NB4 (cell line): ENCODE measurements around the gene CEMP1.

Source experiments
- DNase-seq: peaks from one replicate; pipeline ENCODE4 v3.0.0; 2010; ENCODE audit warnings: low read depth
- H3K4me3 ChIP-seq: one replicate; pipeline ENCODE4 v1.5.1; 2011; ENCODE audit warnings: mild to moderate bottlenecking, low read depth, low read length, moderate library complexity
- MYC ChIP-seq: IDR thresholded peaks from 2 replicates; pipeline ENCODE4 v1.6.1; 2011; ENCODE audit warnings: low read depth, low read length
- POLR2A ChIP-seq: IDR thresholded peaks from 2 replicates; pipeline ENCODE4 v1.6.1; 2011; ENCODE audit warnings: mild to moderate bottlenecking; ENCODE audit not compliant: insufficient read length; ENCODE audit errors: extremely low read depth
- TF ChIP-seq, protein P1 (sequence below): IDR thresholded peaks from 2 replicates; pipeline ENCODE4 v1.6.1; 2011; ENCODE audit warnings: low read depth, low read length
- TF ChIP-seq, protein P2 (sequence below): IDR thresholded peaks from one replicate; pipeline ENCODE4 v1.5.1; 2012; ENCODE audit warnings: low read depth, low read length

The CEMP1 gene

DNA sequence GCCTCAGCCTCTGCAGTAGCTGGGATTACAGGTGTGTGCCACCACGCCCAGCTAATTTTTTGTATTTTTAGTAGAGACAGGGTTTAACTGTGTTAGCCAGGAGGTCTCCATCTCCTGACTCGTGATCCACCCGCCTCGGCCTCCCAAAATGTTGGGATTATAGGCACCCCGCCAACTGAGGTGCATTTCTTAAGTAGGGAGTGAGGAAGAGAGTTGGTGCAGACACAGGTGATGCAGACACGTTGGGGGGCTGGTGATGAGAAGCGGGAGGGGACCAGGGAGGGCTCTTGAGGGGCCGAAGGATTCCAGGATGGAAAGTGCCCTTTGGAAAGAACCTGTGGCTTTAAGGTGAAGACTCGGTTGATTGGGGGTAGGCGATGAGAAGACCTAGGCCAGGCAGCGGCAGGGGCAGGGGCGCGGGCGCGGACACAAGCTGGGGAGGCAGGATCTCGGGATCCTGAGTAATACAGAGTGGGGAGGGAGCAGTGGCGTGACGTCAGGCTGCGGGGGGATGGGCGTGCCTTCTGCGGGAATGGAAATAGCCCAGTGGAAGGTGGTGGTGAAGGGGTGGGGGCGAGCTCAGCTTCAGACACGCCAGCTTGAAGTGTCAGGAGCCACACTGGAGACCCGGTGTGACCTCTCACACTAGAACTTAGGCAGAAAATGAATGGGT lies 19.9 kb downstream of the CEMP1 start:
- TF ChIP-seq POLR2A, result no peak
- TF ChIP-seq, protein P1, sequence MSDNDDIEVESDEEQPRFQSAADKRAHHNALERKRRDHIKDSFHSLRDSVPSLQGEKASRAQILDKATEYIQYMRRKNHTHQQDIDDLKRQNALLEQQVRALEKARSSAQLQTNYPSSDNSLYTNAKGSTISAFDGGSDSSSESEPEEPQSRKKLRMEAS, result no peak
- no peak for TF ChIP-seq MYC
- TF ChIP-seq, protein P2, sequence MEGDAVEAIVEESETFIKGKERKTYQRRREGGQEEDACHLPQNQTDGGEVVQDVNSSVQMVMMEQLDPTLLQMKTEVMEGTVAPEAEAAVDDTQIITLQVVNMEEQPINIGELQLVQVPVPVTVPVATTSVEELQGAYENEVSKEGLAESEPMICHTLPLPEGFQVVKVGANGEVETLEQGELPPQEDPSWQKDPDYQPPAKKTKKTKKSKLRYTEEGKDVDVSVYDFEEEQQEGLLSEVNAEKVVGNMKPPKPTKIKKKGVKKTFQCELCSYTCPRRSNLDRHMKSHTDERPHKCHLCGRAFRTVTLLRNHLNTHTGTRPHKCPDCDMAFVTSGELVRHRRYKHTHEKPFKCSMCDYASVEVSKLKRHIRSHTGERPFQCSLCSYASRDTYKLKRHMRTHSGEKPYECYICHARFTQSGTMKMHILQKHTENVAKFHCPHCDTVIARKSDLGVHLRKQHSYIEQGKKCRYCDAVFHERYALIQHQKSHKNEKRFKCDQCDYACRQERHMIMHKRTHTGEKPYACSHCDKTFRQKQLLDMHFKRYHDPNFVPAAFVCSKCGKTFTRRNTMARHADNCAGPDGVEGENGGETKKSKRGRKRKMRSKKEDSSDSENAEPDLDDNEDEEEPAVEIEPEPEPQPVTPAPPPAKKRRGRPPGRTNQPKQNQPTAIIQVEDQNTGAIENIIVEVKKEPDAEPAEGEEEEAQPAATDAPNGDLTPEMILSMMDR, result no peak
- no peak for DNase-seq
- H3K4me3 ChIP-seq, result no peak overlapping the region

DNA sequence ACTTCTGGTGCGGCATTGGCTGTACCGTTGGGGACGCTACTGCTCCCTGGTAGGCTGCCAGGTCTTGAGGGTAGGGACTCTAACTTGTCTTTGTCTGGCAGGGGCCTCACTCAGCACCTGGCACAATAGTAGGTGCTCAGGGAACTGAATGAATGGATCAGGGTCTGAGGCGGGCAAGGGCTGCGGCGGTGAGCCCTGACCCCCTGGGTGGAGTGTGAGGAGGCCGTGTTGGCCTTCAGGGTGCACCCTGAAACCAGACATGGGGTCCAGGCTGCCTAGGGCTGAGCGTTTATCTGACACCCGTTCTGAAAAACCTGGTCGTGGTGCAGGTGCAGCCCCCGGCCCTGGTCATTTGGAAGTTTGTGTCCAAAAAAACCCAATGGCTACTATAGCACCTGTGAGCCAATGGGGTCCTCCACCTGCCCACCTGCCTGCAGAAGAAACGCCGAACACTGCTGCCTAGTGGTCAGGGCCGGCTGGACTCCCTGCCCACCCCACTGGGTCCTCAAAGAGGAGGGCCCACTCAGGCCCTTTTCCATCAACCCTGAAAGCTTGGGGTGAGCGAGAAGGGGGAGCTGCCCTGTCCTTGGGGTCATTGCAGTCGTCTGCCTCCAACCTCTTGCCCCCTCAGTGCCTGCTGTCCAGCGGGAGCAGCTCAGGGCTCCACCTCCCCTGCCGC lies 22.3 kb downstream of the CEMP1 start:
- TF ChIP-seq, protein P1, result no peak
- TF ChIP-seq, protein P2, result no peak
- TF ChIP-seq MYC (no peak), POLR2A (no peak)
- no peak overlapping the region for H3K4me3 ChIP-seq
- DNase-seq, result no peak

DNA sequence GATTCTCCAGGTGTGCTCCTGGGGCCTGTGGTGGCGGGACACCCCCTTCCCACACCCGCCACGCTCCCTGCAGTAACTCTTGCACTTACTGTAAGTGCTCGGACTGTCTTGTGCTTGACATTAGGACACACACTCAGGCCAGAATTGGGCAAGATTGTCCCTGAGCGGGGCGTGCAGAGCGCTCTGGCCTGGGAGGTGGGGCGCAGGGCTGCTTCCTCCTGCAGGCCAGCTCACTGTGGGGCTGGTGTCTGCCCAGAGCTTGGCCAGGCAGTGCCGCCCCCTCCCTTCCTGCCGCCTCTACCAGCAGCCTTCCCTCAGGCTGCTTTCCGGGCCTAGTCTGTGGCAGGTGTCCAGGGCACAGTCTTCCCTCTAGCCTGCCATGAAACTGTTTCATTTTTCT lies 23.5 kb downstream of the CEMP1 start:
- DNase-seq, result no peak
- H3K4me3 ChIP-seq, result no peak overlapping the region

DNA sequence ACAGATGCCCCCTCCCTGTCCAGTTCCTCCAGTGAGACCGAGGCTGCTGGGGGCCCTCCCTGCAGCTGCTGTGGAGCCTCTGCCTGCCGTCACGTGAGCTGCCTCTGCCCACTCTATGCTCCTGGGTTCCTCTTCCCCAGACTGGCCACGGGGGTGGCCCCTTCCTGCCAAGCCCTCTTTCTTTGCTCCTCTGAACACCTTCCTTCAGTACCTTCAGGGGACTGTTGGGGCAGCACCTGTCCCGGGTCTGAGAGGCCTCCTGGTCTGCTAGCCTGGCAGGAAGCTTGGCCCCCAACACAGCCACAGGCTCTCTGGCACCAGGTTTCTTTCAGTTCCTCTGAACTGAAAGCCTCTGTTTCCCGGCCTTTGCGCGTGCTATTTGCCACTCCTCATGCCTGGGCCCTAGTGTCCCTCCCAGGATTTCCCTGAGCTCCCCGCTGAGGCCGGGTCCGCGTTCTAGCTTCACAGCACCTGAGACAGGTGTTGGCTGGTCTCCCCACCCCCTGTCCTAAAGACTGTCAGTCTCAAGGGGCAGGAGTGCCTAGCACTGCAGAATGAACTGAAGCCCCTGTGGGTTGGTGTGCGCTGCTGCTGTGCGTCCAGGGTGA lies 24.1 kb downstream of the CEMP1 start:
- TF ChIP-seq, protein P2, result no peak
- TF ChIP-seq POLR2A (no peak), MYC (no peak)
- TF ChIP-seq, protein P1, result no peak
- no peak for DNase-seq
- no peak overlapping the region for H3K4me3 ChIP-seq

More for the DNA sequence above, 23.5 kb downstream of the CEMP1 start:
- TF ChIP-seq, protein P2, result no peak
- no peak for TF ChIP-seq MYC
- no peak for TF ChIP-seq POLR2A
- TF ChIP-seq, protein P1, result no peak

DNA sequence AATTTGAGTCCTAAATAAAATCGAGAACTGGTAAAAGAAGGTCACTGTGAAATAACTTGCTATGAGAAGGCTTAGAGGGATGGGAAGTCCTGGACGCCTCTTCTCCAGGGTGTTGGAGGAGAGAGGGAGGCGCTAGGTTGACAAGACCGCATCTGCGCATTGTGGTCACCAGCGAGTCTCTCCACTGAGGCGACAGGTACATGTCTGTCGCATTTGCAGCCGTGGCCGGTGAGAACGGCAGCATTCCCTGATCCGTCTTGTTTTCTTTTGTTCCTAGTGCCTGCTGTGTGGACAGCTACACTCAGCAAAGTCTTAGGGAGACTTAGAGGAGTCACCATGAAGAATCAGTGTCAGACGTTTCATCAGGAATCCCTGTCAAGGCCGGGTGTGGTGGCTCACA lies 25.5 kb downstream of the CEMP1 start:
- H3K4me3 ChIP-seq, result no peak overlapping the region
- no peak for DNase-seq
- TF ChIP-seq, protein P1, result no peak
- TF ChIP-seq, protein P2, result no peak
- TF ChIP-seq MYC (no peak), POLR2A (no peak)
